GM21737 (cell line): ENCODE measurements around the gene ACY1.

Experiments
- ATAC-seq: cut with Tn5 transposase; IDR thresholded peaks from one replicate; pipeline ENCODE4 v1.9.1; 2021; ENCODE audit warnings: mild to moderate bottlenecking, moderate library complexity; ENCODE audit not compliant: unreplicated experiment

Gene ACY1

GRCh38 chr3:52004163-52004787 lies 20.9 kb downstream of the ACY1 start:
- no peak for ATAC-seq

- ATAC-seq, result no peak
Observed at GRCh38 chr3:52004906-52005395, 21.6 kb downstream of the ACY1 start.

- no peak for ATAC-seq
Observed at GRCh38 chr3:52005571-52005986, 22.2 kb downstream of the ACY1 start.

GRCh38 chr3:52006017-52006819 lies 22.9 kb downstream of the ACY1 start:
- no peak for ATAC-seq

GRCh38 chr3:52006820-52007133 lies 23.4 kb downstream of the ACY1 start:
- ATAC-seq, result no peak

- ATAC-seq, result no peak
Observed at GRCh38 chr3:52007291-52007690, 24.0 kb downstream of the ACY1 start.

- ATAC-seq, result no peak
Observed at GRCh38 chr3:52010431-52010830, 27.1 kb downstream of the ACY1 start.

- no peak for ATAC-seq
Observed at GRCh38 chr3:52012699-52013098, 29.4 kb downstream of the ACY1 start.

GRCh38 chr3:52013802-52014598 lies 30.7 kb downstream of the ACY1 start:
- no peak for ATAC-seq

- no peak for ATAC-seq
Observed at GRCh38 chr3:52014613-52015012, 31.3 kb downstream of the ACY1 start.

GRCh38 chr3:52015438-52016228 lies 32.3 kb downstream of the ACY1 start:
- ATAC-seq, result no peak

GRCh38 chr3:52017586-52017985 lies 34.3 kb downstream of the ACY1 start:
- no peak for ATAC-seq

GRCh38 chr3:52018319-52019000 lies 35.1 kb downstream of the ACY1 start:
- ATAC-seq, result no peak

- no peak for ATAC-seq
Observed at GRCh38 chr3:52019352-52020080, 36.2 kb downstream of the ACY1 start.

- ATAC-seq, result no peak
Observed at GRCh38 chr3:52020796-52021195, 37.5 kb downstream of the ACY1 start.

GRCh38 chr3:52021489-52022268 lies 38.3 kb downstream of the ACY1 start:
- ATAC-seq, result no peak

GRCh38 chr3:52022323-52023100 lies 39.2 kb downstream of the ACY1 start:
- no peak for ATAC-seq

- ATAC-seq, result no peak
Observed at GRCh38 chr3:52023101-52023770, 39.9 kb downstream of the ACY1 start.
